GM12891 (cell line): Measurements from ENCODE around the gene NOS3.
"Not testable (repeated sequence)": the region's sequence is repeated elsewhere in the genome, so short reads cannot be mapped to it uniquely, and the experiment has no call there.

Source experiments
- PAX5 ChIP-seq: IDR thresholded peaks from 2 replicates; pipeline ENCODE4 v1.6.1; 2011; ENCODE audit warnings: low read length, moderate library complexity, mild to moderate bottlenecking; ENCODE audit not compliant: insufficient read depth, severe bottlenecking
- POLR2A ChIP-seq: IDR thresholded peaks from 2 replicates; pipeline ENCODE4 v1.6.1; 2011; ENCODE audit warnings: low read depth, low read length, control low read depth
- POLR2AphosphoS5 ChIP-seq: IDR thresholded peaks from 2 replicates; pipeline ENCODE4 v1.6.1; 2011; ENCODE audit warnings: low read depth, low read length, control low read depth
- POU2F2 ChIP-seq: IDR thresholded peaks from 2 replicates; pipeline ENCODE4 v1.6.1; 2011; ENCODE audit warnings: low read depth, mild to moderate bottlenecking, control low read depth, low read length, moderate library complexity
- SPI1 ChIP-seq: IDR thresholded peaks from 2 replicates; pipeline ENCODE4 v1.6.1; 2011; ENCODE audit warnings: low read depth, low read length, control low read depth
- TAF1 ChIP-seq: IDR thresholded peaks from 2 replicates; pipeline ENCODE4 v1.6.1; 2011; ENCODE audit warnings: low read depth, low read length, control low read depth

GRCh38 chr7:151011616-151012015 is 20.8 kb downstream of the NOS3 start:
- TF ChIP-seq TAF1, POLR2AphosphoS5, POLR2A, PAX5, SPI1, POU2F2: not testable (repeated sequence)
